ENCODE measurements around the gene SNTB2. TPM values are rescaled to one million over a fixed set of nuclear protein-coding genes. Genes with fewer than 3 reads are reported as not detected.
"Not testable (repeated sequence)": the region's sequence is repeated elsewhere in the genome, so short reads cannot be mapped to it uniquely, and the experiment has no call there.

Gene SNTB2
- 10 to 100 TPM; 33.7 to 53.0 TPM for total RNA-seq

- DNase-seq (ENCODE audit: low spot score), result peak; percentile 94
- TF ChIP-seq CTCF (IDR thresholded peaks at IDR 0.05) (peak in 1 of 4 experiments; percentile 15), POLR2AphosphoS5 (IDR thresholded peaks at IDR 0.05) (peak; percentile 97), POLR2A (IDR thresholded peaks at IDR 0.05) (peak; percentile 98)
- Histone ChIP-seq H3K4me3 (peak within 1 kb of the TSS; percentile 80 to 87), H3K9me3 (no peaks in the 10 kb centered on the region), H3K27ac (peak within 1 kb of the TSS; percentile 86), H3K4me1 (replicated peaks) (peaks cover 4% of the 10 kb centered on the region), H3K36me3 (no peaks in the 10 kb centered on the region), H3K27me3 (replicated peaks; ENCODE audit: insufficient read depth) (no peaks in the 10 kb centered on the region)
- under 1% methylated on average over 43 of the region's 69 CpGs for WGBS
- intact Hi-C loops (cut with DNase I), result loop anchor here (10.0 kb wide), 1 partner anchor 58 kb away; no protein-coding TSS in a partner anchor
Observed at GRCh38 chr16:69186642-69187445, at the start of gene SNTB2. Gene SNTB2, plus strand, starts transcription at chr16:69187164. Its CDS starts 3 bp downstream, at chr16:69187167.

GRCh38 chr16:69138608-69139007 is 48.4 kb upstream of the SNTB2 start:
- no peaks in the 10 kb centered on the region for H3K27me3 ChIP-seq (replicated peaks; ENCODE audit: insufficient read depth)
- no peak overlapping the region for H3K27ac ChIP-seq
- no peaks in the 10 kb centered on the region for H3K9me3 ChIP-seq
- H3K36me3 ChIP-seq, result no peaks in the 10 kb centered on the region
- H3K4me3 ChIP-seq, result no peak overlapping the region
- intact Hi-C loops (cut with DNase I), result no loop called here
- no peak for DNase-seq (ENCODE audit: low spot score)
- 62% methylated on average over 2 of the region's 2 CpGs for WGBS
- TF ChIP-seq POLR2AphosphoS5 (IDR thresholded peaks at IDR 0.05), result no peak
- TF ChIP-seq CTCF (IDR thresholded peaks at IDR 0.05), result no peak
- TF ChIP-seq POLR2A (IDR thresholded peaks at IDR 0.05), result no peak
- peaks cover 1% of the 10 kb centered on the region for H3K4me1 ChIP-seq (replicated peaks)

- H3K4me1 ChIP-seq (replicated peaks); H3K4me3 ChIP-seq; H3K9me3 ChIP-seq; H3K27me3 ChIP-seq (replicated peaks; ENCODE audit: insufficient read depth); H3K36me3 ChIP-seq; intact Hi-C loops (cut with DNase I); DNase-seq (ENCODE audit: low spot score); H3K27ac ChIP-seq: not testable (repeated sequence)
- WGBS, result 94% methylated on average over 7 of the region's 7 CpGs
Observed at GRCh38 chr16:69139464-69139863, 47.5 kb upstream of the SNTB2 start.

GRCh38 chr16:69141014-69141413 is 46.0 kb upstream of the SNTB2 start:
- Histone ChIP-seq H3K4me1 (replicated peaks) (no peaks in the 10 kb centered on the region), H3K36me3 (no peaks in the 10 kb centered on the region), H3K27ac (no peak overlapping the region), H3K9me3 (no peaks in the 10 kb centered on the region), H3K27me3 (replicated peaks; ENCODE audit: insufficient read depth) (no peaks in the 10 kb centered on the region), H3K4me3 (no peak overlapping the region)
- WGBS, result 92% methylated on average over 5 of the region's 5 CpGs
- intact Hi-C loops (cut with DNase I), result no loop called here
- no peak for DNase-seq (ENCODE audit: low spot score)
- no peak for TF ChIP-seq CTCF (IDR thresholded peaks at IDR 0.05)
- no peak for TF ChIP-seq POLR2A (IDR thresholded peaks at IDR 0.05)
- TF ChIP-seq POLR2AphosphoS5 (IDR thresholded peaks at IDR 0.05), result no peak

GRCh38 chr16:69141936-69142335 is 45.0 kb upstream of the SNTB2 start:
- 98% methylated on average over 4 of the region's 4 CpGs for WGBS
- TF ChIP-seq CTCF (IDR thresholded peaks at IDR 0.05) (no peak), POLR2AphosphoS5 (IDR thresholded peaks at IDR 0.05) (no peak), POLR2A (IDR thresholded peaks at IDR 0.05) (no peak)

More at GRCh38 chr16:69141936-69142335, 45.0 kb upstream of the SNTB2 start:
- Histone ChIP-seq H3K27me3 (replicated peaks; ENCODE audit: insufficient read depth) (no peaks in the 10 kb centered on the region), H3K4me3 (no peak overlapping the region), H3K4me1 (replicated peaks) (no peaks in the 10 kb centered on the region), H3K9me3 (no peaks in the 10 kb centered on the region), H3K36me3 (no peaks in the 10 kb centered on the region), H3K27ac (no peak overlapping the region)
- DNase-seq (ENCODE audit: low spot score), result no peak
- intact Hi-C loops (cut with DNase I), result no loop called here

Data from prostate gland (tissue), 2 donors.